Liver (tissue), 9 donors: Measurements from ENCODE around the gene CNTN5. TPM values are rescaled to one million over a fixed set of nuclear protein-coding genes. Genes with fewer than 3 reads are reported as not detected.

Source experiments
- DNase-seq: peaks from one replicate; pipeline ENCODE4 v3.0.0-alpha.2; 2017; ENCODE audit warnings: low spot score
- H3K27ac ChIP-seq, 2 donors: one replicate each; pipeline ENCODE4 v1.7.0; 2013; ENCODE audit warnings: inconsistent platforms in 2 of 2, low read length in 2 of 2, control low read depth in 1 of 2, low read depth in 1 of 2, mild to moderate bottlenecking in 1 of 2
- H3K27me3 ChIP-seq, 4 donors: one replicate each; pipeline versions ENCODE4 v1.6.1 to v1.7.0; 2013; ENCODE audit warnings: low read length in 3 of 4, inconsistent platforms in 1 of 4, mild to moderate bottlenecking in 1 of 4, moderate library complexity in 1 of 4; ENCODE audit not compliant: control insufficient read depth in 4 of 4, insufficient read depth in 4 of 4
- H3K36me3 ChIP-seq, 4 donors: one replicate each; pipeline versions ENCODE4 v1.6.1 to v1.7.0; 2013; ENCODE audit warnings: low read length in 3 of 4, mild to moderate bottlenecking in 3 of 4, low read depth in 1 of 4, moderate library complexity in 1 of 4; ENCODE audit not compliant: control insufficient read depth in 4 of 4, insufficient read depth in 3 of 4
- H3K4me1 ChIP-seq, 4 donors: one replicate each; pipeline versions ENCODE4 v1.6.1 to v1.7.0; 2013; ENCODE audit warnings: low read length in 3 of 4, mild to moderate bottlenecking in 3 of 4, moderate library complexity in 1 of 4; ENCODE audit not compliant: control insufficient read depth in 4 of 4, insufficient read depth in 4 of 4
- H3K4me3 ChIP-seq, 3 donors: one replicate each; pipeline versions ENCODE4 v1.6.1 to v1.7.0; 2013; ENCODE audit warnings: low read length in 3 of 3, control low read depth in 1 of 3, low read depth in 1 of 3, mild to moderate bottlenecking in 1 of 3
- H3K9ac ChIP-seq, 2 donors: one replicate each; pipeline ENCODE4 v1.7.0; 2013; ENCODE audit warnings: low read length in 2 of 2, mild to moderate bottlenecking in 2 of 2, moderate library complexity in 2 of 2, control low read depth in 1 of 2, low read depth in 1 of 2
- H3K9me3 ChIP-seq, 4 donors: one replicate each; pipeline versions ENCODE4 v1.6.1 to v1.7.0; 2013; ENCODE audit warnings: low read length in 3 of 4; ENCODE audit not compliant: control insufficient read depth in 4 of 4
- CTCF ChIP-seq: fragments of 150-350 bp; IDR thresholded peaks from 2 replicates; pipeline ENCODE4 v1.5.1; 2017; ENCODE audit warnings: improper control_type of control experiment, low read depth, low read length; ENCODE audit not compliant: missing input control
- FOXA1 ChIP-seq: IDR thresholded peaks from 2 replicates; pipeline ENCODE4 v1.6.1; 2016; ENCODE audit warnings: antibody characterized with exemption
- FOXA2 ChIP-seq: IDR thresholded peaks from 2 replicates; pipeline ENCODE4 v1.6.1; 2016; ENCODE audit warnings: antibody characterized with exemption
- HNF4A ChIP-seq, 2 donors: conservative IDR thresholded peaks; 2 replicates each; pipeline ENCODE4 v1.6.1; 2016; ENCODE audit warnings: antibody characterized with exemption in 2 of 2, mild to moderate bottlenecking in 2 of 2
- HNF4G ChIP-seq: IDR thresholded peaks from 2 replicates; pipeline ENCODE4 v1.6.1; 2016; ENCODE audit warnings: antibody characterized with exemption
- JUND ChIP-seq, 2 donors: IDR thresholded peaks; 2 replicates each; pipeline ENCODE4 v1.6.1; 2016; ENCODE audit warnings: antibody characterized with exemption in 2 of 2
- NR2F2 ChIP-seq: IDR thresholded peaks from 2 replicates; pipeline ENCODE4 v1.6.1; 2016; ENCODE audit warnings: antibody characterized with exemption
- REST ChIP-seq: IDR thresholded peaks from 2 replicates; pipeline ENCODE4 v1.6.1; 2016; ENCODE audit warnings: antibody characterized with exemption, mild to moderate bottlenecking
- RXRA ChIP-seq, 2 donors: IDR thresholded peaks; 2 replicates each; pipeline ENCODE4 v1.6.1; 2017 to 2018; ENCODE audit warnings: antibody characterized with exemption in 2 of 2, mild to moderate bottlenecking in 1 of 2
- SP1 ChIP-seq: IDR thresholded peaks from 2 replicates; pipeline ENCODE4 v1.6.1; 2018; ENCODE audit warnings: antibody characterized with exemption, mild to moderate bottlenecking
- TAF1 ChIP-seq: conservative IDR thresholded peaks from 2 replicates; pipeline ENCODE4 v1.6.1; 2016; ENCODE audit warnings: antibody characterized with exemption, mild to moderate bottlenecking
- YY1 ChIP-seq: IDR thresholded peaks from 2 replicates; pipeline ENCODE4 v1.6.1; 2016; ENCODE audit warnings: antibody characterized with exemption, mild to moderate bottlenecking
- ZBTB33 ChIP-seq: IDR thresholded peaks from 2 replicates; pipeline ENCODE4 v1.6.1; 2016; ENCODE audit warnings: antibody characterized with exemption
- WGBS: extraction: QIAGEN DNeasy Blood & Tissue Kit; methylation state at CpG from one replicate; pipeline ENCODE4 v1.1.7; 2013; 5-methylcytosine and 5-hydroxymethylcytosine counted together
- polyA plus RNA-seq, 2 donors: library from polyadenylated mRNA; stranded (reverse) in 1 of 2; unstranded in 1 of 2; fragments of 200-250 nt in 1 of 2; fragments of >200 nt in 1 of 2; fragmentation: Nextera tagmentation in 1 of 2; extraction: Ambion mirVana in 1 of 2; gene quantifications; one replicate each; pipeline versions ENCODE4 v1.2.1 to v1.2.3, GENCODE V29; 2013 to 2015
- total RNA-seq, 2 donors: library from RNA; depleted of rRNA; stranded (reverse); fragments of >200 nt; gene quantifications; one replicate each; pipeline ENCODE4 v1.2.3, GENCODE V29; 2014
- donor health status: healthy.
- donor health status: healthy.
- donor health status: healthy.
- donor health status: healthy.
- donor health status: healthy.

CNTN5 gene
- total and polyA plus RNA-seq, 4 donors: 0.01 to 0.08 (median 0.04) TPM

- Histone ChIP-seq H3K4me3 (no peak overlapping the region), H3K4me1 (no peaks in the 10 kb centered on the region), H3K9me3 (no peaks in the 10 kb centered on the region), H3K27ac (no peak overlapping the region), H3K9ac (no peak overlapping the region), H3K27me3 (no peaks in the 10 kb centered on the region), H3K36me3 (no peaks in the 10 kb centered on the region)
- no peak for TF ChIP-seq TAF1
- no peak for TF ChIP-seq NR2F2
- no peak for TF ChIP-seq HNF4A (conservative IDR thresholded peaks at IDR 0.05)
- TF ChIP-seq FOXA1: no peak
- TF ChIP-seq REST: no peak
- no peak for TF ChIP-seq JUND (IDR thresholded peaks at IDR 0.05)
- TF ChIP-seq RXRA (IDR thresholded peaks at IDR 0.05): no peak
- TF ChIP-seq HNF4G: no peak
- no peak for DNase-seq
Observed at GRCh38 chr11:99148352-99148751, 127.6 kb downstream of the CNTN5 start.

GRCh38 chr11:99154277-99154676 is 133.5 kb downstream of the CNTN5 start:
- Histone ChIP-seq H3K4me3 (no peak overlapping the region), H3K27me3 (no peaks in the 10 kb centered on the region), H3K36me3 (no peaks in the 10 kb centered on the region), H3K9me3 (no peaks in the 10 kb centered on the region), H3K27ac (no peak overlapping the region), H3K4me1 (no peaks in the 10 kb centered on the region), H3K9ac (no peak overlapping the region)
- 74% methylated on average over 5 of the region's 5 CpGs for whole genome bisulfite sequencing
- no peak for TF ChIP-seq RXRA (IDR thresholded peaks at IDR 0.05)
- no peak for TF ChIP-seq CTCF
- no peak for TF ChIP-seq FOXA2
- no peak for TF ChIP-seq ZBTB33
- no peak for TF ChIP-seq NR2F2
- TF ChIP-seq SP1: no peak
- no peak for TF ChIP-seq REST
- TF ChIP-seq TAF1: no peak
- no peak for TF ChIP-seq YY1
- no peak for DNase-seq
